Measurements from ENCODE around the gene CD86.

The CD86 gene

DNA sequence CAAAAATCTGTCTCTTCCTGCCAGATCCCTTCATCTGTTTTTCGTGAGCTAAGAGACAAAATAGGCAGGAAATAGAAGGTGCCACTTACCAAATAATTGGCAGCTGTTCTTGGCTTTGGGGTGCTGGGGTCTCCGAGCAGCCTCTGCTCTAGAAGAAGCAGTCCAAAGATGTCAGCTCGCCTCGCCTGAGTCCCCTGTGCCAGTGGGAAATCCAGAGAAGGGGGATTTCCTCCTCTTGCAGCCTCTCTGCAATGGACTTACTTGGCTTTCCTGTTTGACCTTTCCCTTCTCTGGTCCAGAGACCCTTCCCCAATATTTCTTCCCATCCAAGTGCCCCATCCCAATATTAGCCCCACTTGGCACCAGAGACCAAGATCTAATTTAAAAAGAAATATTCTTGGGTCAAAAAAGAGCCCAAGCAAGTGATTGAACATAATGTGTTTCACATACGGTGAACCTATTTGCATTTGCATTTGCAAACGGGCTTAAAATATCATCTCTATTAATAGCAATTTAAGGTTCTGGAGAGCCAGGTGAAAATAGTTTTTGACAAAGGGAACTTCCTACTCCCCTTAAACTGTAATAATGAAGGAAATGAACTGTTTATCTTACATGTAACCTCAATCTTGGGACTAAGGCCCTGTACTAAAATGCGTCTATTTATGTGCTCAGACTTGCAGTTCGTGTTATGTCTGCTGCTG lies 23.2 kb downstream of the CD86 start:
- H3K9ac ChIP-seq (ENCODE audit: low read depth, low read length) = no peak overlapping the region
- H3K9me3 ChIP-seq (ENCODE audit: insufficient read depth, low read depth, low read length) = no peaks in the 10 kb centered on the region
- no peak overlapping the region for H3K4me3 ChIP-seq (ENCODE audit: low read length)
- 0 out of 2 replicates have a peak, but pooled peaks cover 4% of the 10 kb centered on the region for H3K4me1 ChIP-seq (ENCODE audit: insufficient read depth, low read length)
- H3K27me3 ChIP-seq (ENCODE audit: insufficient read depth, low read length) = no peaks in the 10 kb centered on the region
- no peaks in the 10 kb centered on the region for H3K36me3 ChIP-seq (ENCODE audit: insufficient read depth, low read length)
- 93% methylated on average over 8 of the region's 8 CpGs for WGBS
- no peak overlapping the region for H3K27ac ChIP-seq (ENCODE audit: low read depth, low read length)

DNA sequence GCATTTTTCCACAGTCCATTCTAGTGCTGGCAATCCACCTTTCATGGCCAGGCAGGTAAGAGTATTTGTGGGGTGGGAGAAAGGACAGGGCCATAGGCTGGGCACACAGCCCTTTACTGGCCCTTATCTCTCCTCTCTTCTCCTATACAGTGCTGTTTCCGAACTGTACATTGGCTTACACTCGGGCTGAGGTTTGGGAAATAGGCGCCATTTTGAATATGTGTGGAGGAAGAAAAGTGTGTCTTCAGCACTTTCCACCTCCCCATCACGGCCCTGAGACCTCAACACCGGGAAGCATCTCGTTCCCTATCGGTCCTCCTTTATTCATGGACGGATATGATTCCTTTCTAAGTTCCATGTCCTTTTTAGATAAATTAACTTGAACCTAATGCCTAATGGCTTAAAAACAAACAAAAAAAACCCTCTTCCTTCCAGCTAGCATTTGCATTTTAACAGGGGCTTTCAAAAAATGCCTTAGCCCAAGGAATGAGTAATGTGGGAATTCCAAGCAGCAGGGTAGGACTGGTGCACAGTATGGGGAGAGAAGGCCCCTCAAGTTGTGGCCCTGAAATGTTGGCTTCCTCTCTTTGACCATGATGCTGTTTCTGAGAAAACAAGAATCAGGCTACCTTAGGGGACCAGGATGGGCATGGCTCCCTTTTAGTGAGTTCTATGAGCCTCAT lies 24.5 kb downstream of the CD86 start:
- H3K36me3 ChIP-seq (ENCODE audit: insufficient read depth, low read length) = no peaks in the 10 kb centered on the region
- no peak overlapping the region for H3K27ac ChIP-seq (ENCODE audit: low read depth, low read length)
- no peaks in the 10 kb centered on the region for H3K27me3 ChIP-seq (ENCODE audit: insufficient read depth, low read length)
- WGBS = 90% methylated on average over 5 of the region's 8 CpGs
- no peak overlapping the region for H3K9ac ChIP-seq (ENCODE audit: low read depth, low read length)
- H3K4me1 ChIP-seq (ENCODE audit: insufficient read depth, low read length) = 0 out of 2 replicates have a peak, but pooled peaks cover 4% of the 10 kb centered on the region
- no peak overlapping the region for H3K4me3 ChIP-seq (ENCODE audit: low read length)
- H3K9me3 ChIP-seq (ENCODE audit: insufficient read depth, low read depth, low read length) = no peaks in the 10 kb centered on the region

DNA sequence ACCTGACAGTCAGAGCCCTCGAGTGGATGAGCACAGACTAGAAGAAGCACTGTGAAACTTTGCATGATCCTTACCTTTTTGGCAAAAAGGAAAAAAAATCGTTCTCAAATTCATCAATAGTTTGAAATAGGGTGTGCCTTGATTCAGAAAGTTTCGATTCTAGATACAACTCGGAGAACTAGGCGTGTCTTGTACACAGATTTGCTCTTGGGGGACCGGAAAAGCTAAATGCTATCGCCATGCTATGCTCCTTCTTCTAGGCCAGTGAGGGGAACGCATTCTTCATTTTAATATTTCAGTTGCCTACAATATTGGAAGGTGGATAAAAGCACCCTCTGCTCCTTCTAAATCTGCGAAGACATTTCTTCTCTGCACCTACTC lies 25.0 kb downstream of the CD86 start:
- WGBS = 94% methylated on average over 9 of the region's 9 CpGs
- Histone ChIP-seq H3K27me3 (ENCODE audit: insufficient read depth, low read length) (no peaks in the 10 kb centered on the region), H3K36me3 (ENCODE audit: insufficient read depth, low read length) (no peaks in the 10 kb centered on the region), H3K4me1 (ENCODE audit: insufficient read depth, low read length) (0 out of 2 replicates have a peak, but pooled peaks cover 4% of the 10 kb centered on the region), H3K27ac (ENCODE audit: low read depth, low read length) (no peak overlapping the region), H3K9me3 (ENCODE audit: insufficient read depth, low read depth, low read length) (no peaks in the 10 kb centered on the region), H3K9ac (ENCODE audit: low read depth, low read length) (no peak overlapping the region), H3K4me3 (ENCODE audit: low read length) (no peak overlapping the region)

DNA sequence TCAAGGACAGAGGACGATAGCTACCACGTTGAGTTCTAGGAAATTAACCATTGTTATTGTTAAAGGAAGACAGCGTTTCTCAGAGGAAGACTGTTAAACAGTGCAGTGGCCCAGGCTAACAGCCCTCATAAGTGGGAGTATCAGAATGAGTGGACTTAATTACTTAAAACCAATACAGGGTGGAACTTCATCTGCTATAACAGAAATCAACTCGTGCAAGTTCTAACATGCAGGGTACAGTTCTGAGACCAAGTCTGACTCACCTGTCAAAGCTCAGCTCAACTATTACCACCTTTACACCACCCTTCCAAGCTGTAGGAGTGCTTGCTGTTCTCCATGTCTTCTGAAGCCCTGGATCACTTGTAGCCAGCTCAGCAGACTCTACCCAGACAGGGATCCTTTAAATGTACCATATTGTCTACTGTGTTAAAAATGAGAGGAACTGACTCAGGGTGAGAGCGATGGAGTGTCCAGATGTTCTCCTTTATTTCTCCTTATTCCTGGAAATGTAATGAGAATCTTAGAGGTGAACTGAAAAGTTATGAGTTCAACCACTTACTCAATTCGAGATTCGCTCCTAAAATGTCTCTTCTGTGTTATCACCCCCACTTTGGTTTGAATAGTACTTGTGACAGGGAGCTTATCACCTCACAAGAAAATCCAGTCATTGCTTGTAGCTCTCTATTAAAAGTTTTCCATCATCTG lies 26.5 kb downstream of the CD86 start:
- H3K4me3 ChIP-seq (ENCODE audit: low read length) = no peak overlapping the region
- WGBS = 85% methylated on average over 7 of the region's 7 CpGs
- 0 out of 2 replicates have a peak, but pooled peaks cover 4% of the 10 kb centered on the region for H3K4me1 ChIP-seq (ENCODE audit: insufficient read depth, low read length)
- no peaks in the 10 kb centered on the region for H3K27me3 ChIP-seq (ENCODE audit: insufficient read depth, low read length)
- no peak overlapping the region for H3K27ac ChIP-seq (ENCODE audit: low read depth, low read length)
- no peak overlapping the region for H3K9ac ChIP-seq (ENCODE audit: low read depth, low read length)
- H3K36me3 ChIP-seq (ENCODE audit: insufficient read depth, low read length) = no peaks in the 10 kb centered on the region
- H3K9me3 ChIP-seq (ENCODE audit: insufficient read depth, low read depth, low read length) = no peaks in the 10 kb centered on the region

DNA sequence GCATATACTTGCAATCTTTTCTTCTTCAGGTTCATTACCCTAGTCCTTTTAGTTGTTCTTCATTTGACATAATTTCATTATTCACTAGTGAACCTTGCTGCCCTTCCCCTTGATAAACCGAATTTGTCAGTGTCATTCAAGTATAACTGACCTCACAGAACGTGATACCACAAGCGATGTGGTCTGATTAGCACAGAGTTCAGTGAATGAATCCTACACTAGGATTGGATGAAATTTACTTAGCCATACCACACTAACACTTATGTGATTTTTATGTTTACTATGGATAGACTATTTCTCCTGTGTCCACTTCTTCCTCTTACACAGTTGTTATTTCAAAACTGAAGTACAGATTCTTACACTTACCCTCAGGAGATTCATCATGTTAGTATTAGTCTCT lies 27.2 kb downstream of the CD86 start:
- 93% methylated on average over 3 of the region's 3 CpGs for WGBS
- no peak overlapping the region for H3K9ac ChIP-seq (ENCODE audit: low read depth, low read length)
- H3K4me3 ChIP-seq (ENCODE audit: low read length) = no peak overlapping the region
- no peaks in the 10 kb centered on the region for H3K36me3 ChIP-seq (ENCODE audit: insufficient read depth, low read length)
- H3K27ac ChIP-seq (ENCODE audit: low read depth, low read length) = no peak overlapping the region
- H3K9me3 ChIP-seq (ENCODE audit: insufficient read depth, low read depth, low read length) = no peaks in the 10 kb centered on the region
- H3K27me3 ChIP-seq (ENCODE audit: insufficient read depth, low read length) = no peaks in the 10 kb centered on the region
- 0 out of 2 replicates have a peak, but pooled peaks cover 4% of the 10 kb centered on the region for H3K4me1 ChIP-seq (ENCODE audit: insufficient read depth, low read length)

DNA sequence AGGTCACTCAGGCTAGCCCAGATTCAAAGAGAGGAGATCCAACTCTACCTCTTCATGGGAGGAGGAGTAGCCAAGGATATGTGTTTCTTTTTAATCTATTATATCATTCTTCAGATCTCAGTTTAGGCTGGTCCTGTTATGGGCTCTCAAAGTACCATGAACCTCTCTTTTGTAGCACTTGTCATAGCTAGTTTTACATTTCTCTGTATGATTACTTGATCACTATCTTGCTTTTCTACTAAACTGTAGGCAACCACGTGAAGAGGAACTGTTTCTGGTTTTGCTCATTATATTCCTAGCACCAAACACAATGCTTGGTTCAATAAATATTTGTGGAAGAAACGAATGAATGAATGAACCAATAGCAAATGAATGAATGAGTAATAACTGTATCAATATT lies 29.6 kb downstream of the CD86 start:
- H3K27ac ChIP-seq (ENCODE audit: low read depth, low read length) = no peak overlapping the region
- no peaks in the 10 kb centered on the region for H3K9me3 ChIP-seq (ENCODE audit: insufficient read depth, low read depth, low read length)
- H3K4me3 ChIP-seq (ENCODE audit: low read length) = no peak overlapping the region
- 100% methylated on average over 1 of the region's 2 CpGs for WGBS
- H3K27me3 ChIP-seq (ENCODE audit: insufficient read depth, low read length) = no peaks in the 10 kb centered on the region
- no peaks in the 10 kb centered on the region for H3K36me3 ChIP-seq (ENCODE audit: insufficient read depth, low read length)
- 0 out of 2 replicates have a peak, but pooled peaks cover 2% of the 10 kb centered on the region for H3K4me1 ChIP-seq (ENCODE audit: insufficient read depth, low read length)
- no peak overlapping the region for H3K9ac ChIP-seq (ENCODE audit: low read depth, low read length)

DNA sequence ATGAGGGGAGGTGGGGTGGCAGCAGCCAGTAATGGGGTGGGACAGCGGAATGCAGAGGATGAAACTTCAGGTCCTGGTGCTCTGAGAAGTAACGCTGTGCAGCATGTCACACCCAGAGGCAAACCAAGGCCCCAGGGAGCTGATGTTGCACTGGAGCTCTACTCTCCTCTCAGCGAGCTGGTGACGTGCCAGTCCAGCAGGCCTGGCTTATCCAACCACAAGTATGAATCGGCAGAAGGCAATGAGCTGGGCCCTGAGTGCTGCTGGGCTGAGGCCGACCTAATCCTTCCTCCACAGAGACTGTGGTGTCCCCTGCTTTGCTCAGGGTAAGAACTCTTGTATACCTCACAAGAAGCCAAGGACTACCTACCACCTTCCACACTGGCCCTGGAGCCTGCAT lies 30.5 kb downstream of the CD86 start:
- no peaks in the 10 kb centered on the region for H3K9me3 ChIP-seq (ENCODE audit: insufficient read depth, low read depth, low read length)
- no peaks in the 10 kb centered on the region for H3K27me3 ChIP-seq (ENCODE audit: insufficient read depth, low read length)
- no peaks in the 10 kb centered on the region for H3K4me1 ChIP-seq (ENCODE audit: insufficient read depth, low read length)
- no peak overlapping the region for H3K4me3 ChIP-seq (ENCODE audit: low read length)
- H3K27ac ChIP-seq (ENCODE audit: low read depth, low read length) = no peak overlapping the region
- H3K9ac ChIP-seq (ENCODE audit: low read depth, low read length) = no peak overlapping the region
- 95% methylated on average over 6 of the region's 6 CpGs for WGBS
- H3K36me3 ChIP-seq (ENCODE audit: insufficient read depth, low read length) = no peaks in the 10 kb centered on the region

DNA sequence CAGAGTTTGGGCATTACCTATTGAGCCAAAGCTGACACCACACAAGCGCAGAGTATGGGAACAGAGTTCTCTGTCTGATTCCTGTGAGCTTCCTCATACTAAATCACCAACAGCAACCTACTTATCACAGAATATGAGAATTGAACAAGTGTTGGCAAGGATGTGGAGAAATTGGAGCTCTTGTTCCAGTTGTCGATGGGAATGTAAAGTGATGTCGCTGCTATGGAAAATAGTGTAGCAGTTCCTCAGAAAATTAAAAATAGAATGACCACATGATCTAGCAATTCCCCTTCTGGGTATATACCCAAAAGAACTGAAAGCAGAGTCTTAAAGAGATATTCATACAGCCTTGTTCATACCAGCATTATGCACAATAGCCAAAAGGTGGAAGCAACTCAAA lies 33.4 kb downstream of the CD86 start:
- H3K9me3 ChIP-seq (ENCODE audit: insufficient read depth, low read depth, low read length) = no peaks in the 10 kb centered on the region
- no peaks in the 10 kb centered on the region for H3K27me3 ChIP-seq (ENCODE audit: insufficient read depth, low read length)
- no peaks in the 10 kb centered on the region for H3K36me3 ChIP-seq (ENCODE audit: insufficient read depth, low read length)
- no peak overlapping the region for H3K4me3 ChIP-seq (ENCODE audit: low read length)
- no peaks in the 10 kb centered on the region for H3K4me1 ChIP-seq (ENCODE audit: insufficient read depth, low read length)
- 95% methylated on average over 3 of the region's 3 CpGs for WGBS
- H3K9ac ChIP-seq (ENCODE audit: low read depth, low read length) = no peak overlapping the region
- H3K27ac ChIP-seq (ENCODE audit: low read depth, low read length) = no peak overlapping the region

DNA sequence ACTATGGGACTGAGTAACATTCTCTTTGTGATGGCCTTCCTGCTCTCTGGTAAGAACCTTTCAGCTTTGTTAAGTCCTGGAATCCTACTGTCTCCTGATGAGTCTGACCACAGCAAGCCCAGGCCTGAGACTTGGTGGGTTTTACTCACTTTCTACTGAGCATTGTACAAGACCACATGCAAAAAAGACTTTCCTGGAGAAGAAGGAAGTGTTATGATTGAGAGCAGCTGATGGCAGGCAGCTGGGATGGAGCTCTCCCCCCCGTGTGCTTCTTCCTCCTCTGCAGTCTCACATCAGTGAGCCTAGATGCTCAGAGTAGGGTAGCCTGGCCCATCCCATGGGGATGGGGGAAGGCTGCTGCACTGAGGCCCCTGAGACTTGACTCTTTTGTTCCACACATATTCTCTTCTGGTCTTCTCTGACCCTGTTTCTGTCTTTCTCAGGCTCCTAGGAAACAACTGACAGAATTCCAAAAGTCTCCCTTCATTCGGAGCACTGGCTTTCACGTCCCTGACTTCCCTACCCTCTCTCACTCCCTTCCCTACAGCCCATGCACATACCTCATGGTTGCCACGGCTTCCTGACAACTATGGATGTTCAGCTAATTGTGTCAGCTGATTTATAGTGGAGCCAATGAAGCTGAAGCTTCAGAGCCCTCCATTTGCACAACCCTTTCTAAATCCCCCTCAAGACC lies 36.6 kb downstream of the CD86 start:
- H3K4me1 ChIP-seq (ENCODE audit: insufficient read depth, low read length) = no peaks in the 10 kb centered on the region
- WGBS = 84% methylated on average over 4 of the region's 4 CpGs
- H3K4me3 ChIP-seq (ENCODE audit: low read length) = no peak overlapping the region

DNA sequence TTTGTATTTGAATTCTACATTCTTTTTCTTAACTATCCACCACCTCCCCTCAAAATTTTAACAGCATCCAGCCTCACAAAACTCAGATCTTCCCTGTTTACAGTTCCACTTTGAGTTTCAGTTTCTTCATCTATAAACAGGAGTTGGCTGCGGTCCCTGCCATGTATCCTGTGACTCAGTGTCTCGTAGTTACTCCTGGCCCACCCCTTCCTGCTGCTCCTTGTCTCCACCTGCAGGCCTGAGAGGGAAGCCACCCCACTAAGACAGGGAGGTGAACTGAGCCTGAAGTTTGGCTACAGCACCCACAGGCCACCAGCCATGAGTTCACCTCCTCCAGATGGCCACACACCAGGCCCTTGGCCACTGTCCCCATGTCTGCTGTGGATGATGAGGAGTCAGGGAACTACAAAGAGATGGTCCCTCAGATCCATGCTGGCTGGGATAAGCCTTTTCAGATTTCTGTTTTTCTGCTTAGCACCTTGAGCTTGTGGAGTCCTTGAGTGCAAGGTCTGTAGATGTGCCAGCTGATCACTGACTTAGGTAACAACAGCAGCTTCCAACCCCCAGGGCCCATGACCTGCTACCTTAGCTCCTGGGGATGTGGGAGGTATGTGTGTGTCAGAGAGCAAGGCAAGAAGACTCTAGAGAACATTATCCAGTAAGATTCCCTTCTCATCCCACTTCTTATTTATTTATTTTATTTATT lies 37.5 kb downstream of the CD86 start:
- Histone ChIP-seq H3K4me1 (ENCODE audit: insufficient read depth, low read length) (no peaks in the 10 kb centered on the region), H3K27me3 (ENCODE audit: insufficient read depth, low read length) (no peaks in the 10 kb centered on the region), H3K4me3 (ENCODE audit: low read length) (no peak overlapping the region), H3K27ac (ENCODE audit: low read depth, low read length) (no peak overlapping the region), H3K9me3 (ENCODE audit: insufficient read depth, low read depth, low read length) (no peaks in the 10 kb centered on the region), H3K36me3 (ENCODE audit: insufficient read depth, low read length) (no peaks in the 10 kb centered on the region), H3K9ac (ENCODE audit: low read depth, low read length) (no peak overlapping the region)
- 87% methylated on average over 2 of the region's 2 CpGs for WGBS

More for the DNA sequence above, 36.6 kb downstream of the CD86 start:
- Histone ChIP-seq H3K9me3 (ENCODE audit: insufficient read depth, low read depth, low read length) (no peaks in the 10 kb centered on the region), H3K27ac (ENCODE audit: low read depth, low read length) (no peak overlapping the region), H3K36me3 (ENCODE audit: insufficient read depth, low read length) (no peaks in the 10 kb centered on the region), H3K27me3 (ENCODE audit: insufficient read depth, low read length) (no peaks in the 10 kb centered on the region), H3K9ac (ENCODE audit: low read depth, low read length) (no peak overlapping the region)
